Stimulated activated CD4-positive, alpha-beta T cell treated with anti-CD3 and anti-CD28 coated beads, Interleukin-15, amount 100 ng/mL, for 48 hours (primary cell): Measurements from ENCODE around the gene ZMAT5.

Source experiments
- DNase-seq, 2 donors: peaks; one replicate each; pipeline ENCODE4 v3.0.0-alpha.2; 2020; ENCODE audit warnings: low read depth in 2 of 2

The ZMAT5 gene

GRCh38 chr22:29683536-29683935, 83.3 kb downstream of the ZMAT5 start:
- no peak for DNase-seq
